ENCODE measurements around the gene MCEE.

DNA sequence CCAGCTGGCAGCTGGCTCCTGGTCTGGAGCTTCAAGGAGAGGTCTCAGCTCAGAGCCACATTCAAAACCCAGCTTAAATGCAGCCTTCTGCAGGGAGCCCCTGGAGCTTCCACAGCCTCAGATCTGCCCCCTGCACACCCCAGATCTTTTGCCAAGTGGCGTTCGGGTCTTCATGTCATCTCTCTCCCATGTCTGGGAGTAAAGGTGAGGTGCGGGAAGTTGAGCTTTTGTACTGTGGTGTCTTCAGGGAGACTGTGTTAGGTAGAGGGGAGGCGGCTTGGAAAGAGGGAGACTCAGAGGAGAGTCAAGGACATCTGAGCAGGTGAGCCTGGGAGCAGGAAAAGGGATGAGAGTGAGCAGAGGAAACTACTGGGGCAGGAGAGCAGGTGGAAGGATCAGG lies 25.8 kb upstream of the MCEE start:
- no peak for TF ChIP-seq CTCF (IDR thresholded peaks at IDR 0.05)
- TF ChIP-seq POLR2A (IDR thresholded peaks at IDR 0.05), result no peak
